ENCODE data around the gene TP53INP2.

GRCh38 chr20:34705397-34706301 lies 1.5 kb downstream of the TP53INP2 start:
- TF ChIP-seq CTCF (IDR thresholded peaks at IDR 0.05) (peak in 3 of 6 experiments; percentile 34 to 64 (median 50)), POLR2A (IDR thresholded peaks at IDR 0.05) (peak in 1 of 2 donors; percentile 11)
